NOMO-1 treated with dmso at 0.1 percent for 144 hours (cell line): ENCODE results near the gene C1QTNF8.

Source experiments
- DNase-seq: peaks from one replicate; lab custom pipeline; 2025; ENCODE audit not compliant: unreplicated experiment; lab: John Stamatoyannopoulos, UW

C1QTNF8 gene

GRCh38 chr16:1127971-1128715 is 32.1 kb upstream of the C1QTNF8 start:
- no peak for DNase-seq

- no peak for DNase-seq
These were observed 31.1 kb upstream of the C1QTNF8 start for GRCh38 chr16:1127101-1127500.

- no peak for DNase-seq
These were observed 30.5 kb upstream of the C1QTNF8 start for GRCh38 chr16:1126586-1126985.

- DNase-seq = no peak
These were observed 30.0 kb upstream of the C1QTNF8 start for GRCh38 chr16:1126044-1126443.

GRCh38 chr16:1125471-1125870 is 29.4 kb upstream of the C1QTNF8 start:
- DNase-seq = no peak

- DNase-seq = no peak
These were observed 28.8 kb upstream of the C1QTNF8 start for GRCh38 chr16:1124795-1125194.

GRCh38 chr16:1124291-1124690 is 28.2 kb upstream of the C1QTNF8 start:
- no peak for DNase-seq

GRCh38 chr16:1123525-1124230 is 27.6 kb upstream of the C1QTNF8 start:
- DNase-seq = no peak

GRCh38 chr16:1122398-1122765 is 26.3 kb upstream of the C1QTNF8 start:
- DNase-seq = no peak

- DNase-seq = no peak
These were observed 25.8 kb upstream of the C1QTNF8 start for GRCh38 chr16:1121601-1122397.

GRCh38 chr16:1121009-1121408 is 25.0 kb upstream of the C1QTNF8 start:
- no peak for DNase-seq

GRCh38 chr16:1120577-1120941 is 24.5 kb upstream of the C1QTNF8 start:
- DNase-seq = no peak

GRCh38 chr16:1119766-1120576 is 23.9 kb upstream of the C1QTNF8 start:
- DNase-seq = no peak

GRCh38 chr16:1119129-1119528 is 23.1 kb upstream of the C1QTNF8 start:
- no peak for DNase-seq

GRCh38 chr16:1117926-1118325 is 21.9 kb upstream of the C1QTNF8 start:
- no peak for DNase-seq

- DNase-seq = no peak
These were observed 21.3 kb upstream of the C1QTNF8 start for GRCh38 chr16:1117176-1117900.

GRCh38 chr16:1116693-1117077 is 20.6 kb upstream of the C1QTNF8 start:
- DNase-seq = no peak

GRCh38 chr16:1113889-1114526 is 18.0 kb upstream of the C1QTNF8 start:
- no peak for DNase-seq

- no peak for DNase-seq
These were observed 17.4 kb upstream of the C1QTNF8 start for GRCh38 chr16:1113489-1113888.
